ENCODE results near the gene SUSD5.

Gene SUSD5

GRCh38 chr3:33217866-33218445, 654 bp downstream of the SUSD5 start:
- H4K20me1 ChIP-seq (ENCODE audit: insufficient read depth, low read length): no peaks in the 10 kb centered on the region
- no peaks in the 10 kb centered on the region for H3K9me2 ChIP-seq (ENCODE audit: low read depth, low read length)
- no peaks in the 10 kb centered on the region for H3K9me3 ChIP-seq (ENCODE audit: low read length)
- TF ChIP-seq EZH2 (IDR thresholded peaks at IDR 0.05; ENCODE audit: borderline replicate concordance, low read length): no peak
- no peak for TF ChIP-seq CTCF (IDR thresholded peaks at IDR 0.05; ENCODE audit: low read length)
- H3K27me3 ChIP-seq (ENCODE audit: insufficient read depth, low read length): no peaks in the 10 kb centered on the region
- no peak overlapping the region for H3K4me3 ChIP-seq (ENCODE audit: low read depth, low read length, poor library complexity, severe bottlenecking)
- H3K4me2 ChIP-seq (ENCODE audit: low read length): no peak overlapping the region
- H3K4me1 ChIP-seq (ENCODE audit: insufficient read depth, low read length, severe bottlenecking): no peaks in the 10 kb centered on the region
- H3F3A ChIP-seq (ENCODE audit: insufficient read depth, low read length): no peaks in the 10 kb centered on the region
- no peaks in the 10 kb centered on the region for H3K79me2 ChIP-seq (ENCODE audit: insufficient read depth, low read length)
- no peak overlapping the region for H3K27ac ChIP-seq (ENCODE audit: low read depth, low read length, poor library complexity, severe bottlenecking)
- no peak overlapping the region for H2AFZ ChIP-seq (ENCODE audit: low read length)
- no peaks in the 10 kb centered on the region for H3K36me3 ChIP-seq (ENCODE audit: insufficient read depth, low read length)
- H3K9ac ChIP-seq (ENCODE audit: low read length): no peak overlapping the region

- Histone ChIP-seq H3F3A (ENCODE audit: insufficient read depth, low read length) (no peaks in the 10 kb centered on the region), H3K79me2 (ENCODE audit: insufficient read depth, low read length) (no peaks in the 10 kb centered on the region), H3K9me3 (ENCODE audit: low read length) (no peaks in the 10 kb centered on the region), H3K9me2 (ENCODE audit: low read depth, low read length) (no peaks in the 10 kb centered on the region), H3K27me3 (ENCODE audit: insufficient read depth, low read length) (no peaks in the 10 kb centered on the region), H3K4me2 (ENCODE audit: low read length) (no peak overlapping the region), H3K4me3 (ENCODE audit: low read depth, low read length, poor library complexity, severe bottlenecking) (no peak overlapping the region), H2AFZ (ENCODE audit: low read length) (no peak overlapping the region), H3K27ac (ENCODE audit: low read depth, low read length, poor library complexity, severe bottlenecking) (no peak overlapping the region), H3K36me3 (ENCODE audit: insufficient read depth, low read length) (no peaks in the 10 kb centered on the region), H3K9ac (ENCODE audit: low read length) (no peak overlapping the region), H4K20me1 (ENCODE audit: insufficient read depth, low read length) (no peaks in the 10 kb centered on the region), H3K4me1 (ENCODE audit: insufficient read depth, low read length, severe bottlenecking) (no peaks in the 10 kb centered on the region)
- TF ChIP-seq CTCF (IDR thresholded peaks at IDR 0.05; ENCODE audit: low read length) (no peak), EZH2 (IDR thresholded peaks at IDR 0.05; ENCODE audit: borderline replicate concordance, low read length) (no peak)
Measured at GRCh38 chr3:33215739-33216138, 2.9 kb downstream of the SUSD5 start.

DNA sequence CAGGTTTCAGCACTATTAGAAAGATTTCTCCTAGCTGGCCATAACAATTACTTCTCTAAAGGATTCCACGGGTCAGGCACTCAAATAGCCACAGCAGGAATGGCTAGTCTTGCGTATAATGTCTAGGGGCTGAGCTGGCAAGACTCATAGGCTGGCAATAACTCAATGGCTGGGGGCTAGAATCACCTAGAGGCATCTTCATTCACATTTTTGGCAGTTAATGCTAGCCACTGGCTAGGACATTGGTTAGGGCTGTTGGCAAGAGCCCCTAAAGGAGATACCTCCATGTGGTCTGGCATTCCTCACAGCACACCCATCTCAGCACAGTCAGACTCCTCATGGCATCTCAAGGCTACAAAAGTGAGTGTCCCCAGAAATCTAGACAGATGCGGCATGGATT, 6.2 kb downstream of the SUSD5 start:
- peaks cover 4% of the 10 kb centered on the region; the same call in 1 of the 2 replicates for H3K9me3 ChIP-seq (ENCODE audit: low read length)
- H3K36me3 ChIP-seq (ENCODE audit: insufficient read depth, low read length): no peaks in the 10 kb centered on the region
- no peak overlapping the region for H3K4me2 ChIP-seq (ENCODE audit: low read length)
- H3K27me3 ChIP-seq (ENCODE audit: insufficient read depth, low read length): no peaks in the 10 kb centered on the region
- no peaks in the 10 kb centered on the region for H4K20me1 ChIP-seq (ENCODE audit: insufficient read depth, low read length)
- no peak for TF ChIP-seq EZH2 (IDR thresholded peaks at IDR 0.05; ENCODE audit: borderline replicate concordance, low read length)
- no peak for TF ChIP-seq CTCF (IDR thresholded peaks at IDR 0.05; ENCODE audit: low read length)
- no peaks in the 10 kb centered on the region for H3K9me2 ChIP-seq (ENCODE audit: low read depth, low read length)
- no peak overlapping the region for H3K4me3 ChIP-seq (ENCODE audit: low read depth, low read length, poor library complexity, severe bottlenecking)
- H3K79me2 ChIP-seq (ENCODE audit: insufficient read depth, low read length): no peaks in the 10 kb centered on the region
- H3K9ac ChIP-seq (ENCODE audit: low read length): no peak overlapping the region
- no peaks in the 10 kb centered on the region for H3F3A ChIP-seq (ENCODE audit: insufficient read depth, low read length)
- H2AFZ ChIP-seq (ENCODE audit: low read length): no peak overlapping the region
- H3K27ac ChIP-seq (ENCODE audit: low read depth, low read length, poor library complexity, severe bottlenecking): no peak overlapping the region
- H3K4me1 ChIP-seq (ENCODE audit: insufficient read depth, low read length, severe bottlenecking): no peaks in the 10 kb centered on the region
